Hypothalamus (tissue), 51 donors: ENCODE results near the gene CDH13.

Source experiments
- DNase-seq, 51 donors: peaks; one replicate each; lab custom pipeline; 2025; lab: John Stamatoyannopoulos, UW

CDH13 gene

GRCh38 chr16:83136924-83137323 is 510.2 kb downstream of the CDH13 start:
- no peak for DNase-seq

DNA sequence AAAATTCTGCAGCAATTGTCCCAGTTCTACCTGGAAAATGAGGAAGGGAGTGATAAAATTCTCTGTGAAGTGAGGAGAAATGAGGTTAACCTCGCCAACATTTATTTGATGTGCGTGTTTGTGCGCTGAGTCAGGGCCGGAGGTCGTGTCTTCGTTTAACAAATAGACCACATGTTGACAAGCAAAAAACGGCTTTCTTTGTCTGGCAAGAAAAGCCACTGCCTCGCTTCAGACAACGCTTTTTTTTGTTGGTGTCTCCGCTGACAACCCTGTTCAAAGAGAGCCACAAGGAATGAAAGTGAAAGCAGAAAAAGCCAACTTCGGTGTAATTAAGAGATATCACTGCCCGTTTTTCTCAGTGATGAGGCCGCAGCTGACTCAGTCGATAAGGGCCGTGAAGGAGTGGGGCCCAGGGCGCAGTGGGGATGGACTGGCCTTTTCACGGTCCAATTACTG is 510.6 kb downstream of the CDH13 start:
- peak in 13 of 51 donors; percentile 7 to 56 (median 28) for DNase-seq

DNA sequence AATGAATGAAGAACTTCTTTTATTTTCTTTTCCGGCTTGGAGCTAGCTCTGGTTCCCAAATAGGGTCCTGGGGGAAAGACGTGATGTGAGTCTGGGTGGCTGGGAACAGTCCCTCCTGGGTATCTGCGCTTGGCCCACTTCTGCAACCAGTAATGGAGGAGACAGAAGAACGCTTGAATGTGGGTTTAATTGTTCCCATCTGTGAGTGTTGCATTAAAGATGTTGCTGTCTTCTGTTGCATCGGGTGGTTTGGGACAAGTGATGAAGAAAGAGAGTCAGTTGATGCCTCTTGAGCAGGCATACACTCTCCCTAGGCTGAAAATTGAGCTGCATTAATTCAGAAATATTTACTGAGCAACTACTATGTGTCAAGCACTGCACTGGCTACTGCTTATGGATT is 511.1 kb downstream of the CDH13 start:
- no peak for DNase-seq

GRCh38 chr16:83138512-83138911 is 511.7 kb downstream of the CDH13 start:
- DNase-seq = no peak

DNA sequence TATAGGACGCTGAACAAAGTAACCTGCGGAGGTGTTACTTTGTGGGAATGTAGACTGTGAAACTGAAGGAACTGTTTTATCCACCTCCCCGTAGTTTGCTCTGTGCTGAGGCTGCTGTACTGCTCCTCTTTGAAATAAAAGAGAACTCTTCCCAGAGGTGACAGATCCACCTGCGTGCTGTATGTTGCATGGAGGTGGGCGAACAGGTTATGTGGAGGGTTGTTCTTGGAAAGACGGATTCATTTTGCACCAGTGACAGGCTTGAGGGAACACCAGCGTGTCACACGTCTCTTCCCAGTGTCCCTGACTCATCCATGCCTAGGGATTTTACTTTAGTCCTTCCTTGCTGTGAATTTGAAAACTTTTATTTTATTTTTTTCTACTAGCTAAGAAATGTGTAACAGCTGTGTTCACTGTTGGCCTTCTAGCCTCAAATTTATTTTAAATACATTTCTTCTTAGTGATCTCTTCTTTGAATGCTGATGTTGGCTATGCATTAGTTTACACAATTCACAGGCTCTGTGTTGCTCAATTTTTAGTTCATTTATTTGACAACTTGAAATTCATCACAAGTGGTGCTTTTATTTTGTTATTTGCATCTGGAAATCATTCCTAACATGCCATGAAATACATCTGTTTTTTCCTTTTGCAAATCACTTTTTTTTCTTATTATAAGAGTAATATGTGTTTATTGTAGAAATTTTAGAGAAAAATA is 512.4 kb downstream of the CDH13 start:
- DNase-seq = peak in 1 of 51 donors; percentile 12

- DNase-seq = no peak
These were observed 517.0 kb downstream of the CDH13 start for GRCh38 chr16:83143788-83144187.

DNA sequence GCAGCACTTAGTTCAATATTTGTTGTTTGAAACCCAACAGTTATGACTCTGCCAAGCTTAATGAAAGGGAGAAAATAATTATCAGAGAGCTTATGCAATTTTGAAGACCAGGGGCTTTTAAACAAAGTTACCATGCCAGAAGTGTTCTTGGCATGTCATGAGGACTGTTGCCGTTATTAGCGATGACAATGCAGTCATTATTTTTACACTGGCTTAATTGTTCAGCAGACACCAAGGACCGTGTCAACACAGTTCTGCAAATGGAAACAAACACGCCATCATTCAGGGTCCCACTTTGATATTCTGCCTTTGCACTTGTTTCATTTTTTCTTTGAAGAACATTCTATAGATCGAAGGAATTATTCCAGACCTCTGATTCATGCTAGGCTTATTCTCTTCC is 518.5 kb downstream of the CDH13 start:
- peak in 4 of 51 donors; percentile 4 to 73 (median 21) for DNase-seq

DNA sequence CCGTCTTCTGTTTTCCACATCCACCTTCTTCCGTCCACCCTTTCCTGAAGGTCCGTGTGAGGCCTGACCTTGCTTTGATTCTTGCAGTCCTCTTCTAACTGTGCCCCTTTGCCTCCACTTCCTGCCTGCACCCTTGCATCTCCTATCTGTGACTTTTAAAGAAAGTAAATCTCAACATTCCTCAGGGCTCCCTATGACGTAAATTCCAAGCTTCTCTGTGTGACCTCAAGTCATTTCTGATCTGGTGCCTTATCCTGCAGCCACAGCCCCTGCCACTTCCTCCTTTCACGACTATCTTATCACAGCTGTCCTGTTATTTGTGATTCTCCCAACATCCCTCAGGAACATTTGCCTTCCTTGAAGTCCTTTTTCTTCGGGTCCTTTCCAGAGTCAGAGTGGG is 520.5 kb downstream of the CDH13 start:
- DNase-seq = no peak

GRCh38 chr16:83158320-83158957 is 531.7 kb downstream of the CDH13 start:
- no peak for DNase-seq

DNA sequence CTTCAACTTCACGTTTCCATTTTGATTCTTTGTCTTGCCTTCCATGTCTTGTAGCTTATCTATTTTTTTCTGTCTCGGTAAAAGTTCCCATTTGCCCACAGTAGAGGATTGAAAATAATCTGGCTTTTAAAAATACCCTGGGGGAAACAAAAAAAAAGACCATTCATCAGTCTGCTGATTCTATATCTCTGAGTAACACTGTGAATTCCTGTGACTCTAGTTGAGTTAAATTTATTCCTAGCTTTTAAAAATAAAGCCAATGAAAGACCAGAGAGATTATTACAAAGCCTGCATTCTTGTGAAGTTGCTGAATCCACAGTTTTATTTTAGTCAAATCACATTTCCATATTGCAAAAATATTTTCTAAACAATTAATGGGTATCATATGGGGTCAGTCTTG is 532.3 kb downstream of the CDH13 start:
- no peak for DNase-seq

- peak in 1 of 51 donors; percentile 40 for DNase-seq
These were observed 533.7 kb downstream of the CDH13 start for GRCh38 chr16:83160287-83161020.

DNA sequence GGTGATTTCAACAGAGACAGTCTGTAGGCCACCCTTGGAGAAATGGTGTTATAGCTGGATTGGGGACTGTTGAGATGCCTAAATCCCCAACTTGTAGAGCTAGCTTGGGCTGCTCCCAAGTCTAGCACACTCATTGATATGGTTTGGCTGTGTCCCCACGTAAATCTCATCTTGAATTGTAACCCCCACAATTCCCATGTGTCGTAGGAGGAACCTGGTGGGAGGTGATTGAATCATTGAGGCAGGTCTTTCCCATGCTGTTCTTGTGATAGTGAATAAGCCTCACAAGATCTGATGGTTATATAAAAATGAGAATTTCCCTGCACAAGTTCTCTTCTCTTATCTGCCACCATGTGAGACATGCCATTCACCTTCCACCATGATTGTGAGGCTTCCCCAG is 536.0 kb downstream of the CDH13 start:
- DNase-seq = peak in 1 of 51 donors; percentile 35

DNA sequence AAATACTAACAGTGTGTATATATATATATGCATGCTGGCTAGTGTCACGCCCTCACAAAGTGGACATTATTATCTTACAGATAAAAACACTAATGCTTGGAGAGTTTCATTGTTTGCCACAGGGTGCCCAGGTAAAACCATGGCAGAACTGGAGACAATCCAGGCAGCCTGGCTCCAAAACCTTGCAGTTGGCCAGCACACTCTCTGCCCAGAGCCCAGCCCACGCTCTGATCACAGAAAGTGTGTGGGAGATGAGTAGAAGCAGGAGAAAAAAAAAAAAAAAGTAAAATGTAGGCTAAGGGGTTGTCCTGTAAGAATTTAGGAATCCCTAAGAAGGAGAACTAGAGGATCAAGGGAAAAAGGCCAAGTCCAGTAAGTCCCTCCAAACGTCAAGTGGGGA is 538.0 kb downstream of the CDH13 start:
- no peak for DNase-seq

DNA sequence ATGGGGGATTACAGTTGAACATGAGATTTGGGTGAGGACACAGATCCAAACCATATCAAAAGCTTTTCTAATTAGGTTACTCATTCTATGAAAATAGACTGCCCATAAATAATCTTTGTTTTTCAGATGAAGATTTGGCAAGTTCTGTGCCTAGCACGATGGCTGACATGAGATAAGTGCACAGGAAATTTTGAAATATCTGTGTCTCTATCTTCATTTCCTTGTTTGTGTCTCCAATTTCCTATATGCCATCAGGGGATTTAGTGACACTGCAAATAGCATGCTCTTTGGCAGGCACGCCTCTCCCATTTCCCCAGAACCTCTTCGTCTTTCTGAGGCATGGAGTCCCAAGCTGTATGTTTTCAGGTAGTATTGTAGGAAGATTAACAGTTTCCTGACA is 544.6 kb downstream of the CDH13 start:
- no peak for DNase-seq

DNA sequence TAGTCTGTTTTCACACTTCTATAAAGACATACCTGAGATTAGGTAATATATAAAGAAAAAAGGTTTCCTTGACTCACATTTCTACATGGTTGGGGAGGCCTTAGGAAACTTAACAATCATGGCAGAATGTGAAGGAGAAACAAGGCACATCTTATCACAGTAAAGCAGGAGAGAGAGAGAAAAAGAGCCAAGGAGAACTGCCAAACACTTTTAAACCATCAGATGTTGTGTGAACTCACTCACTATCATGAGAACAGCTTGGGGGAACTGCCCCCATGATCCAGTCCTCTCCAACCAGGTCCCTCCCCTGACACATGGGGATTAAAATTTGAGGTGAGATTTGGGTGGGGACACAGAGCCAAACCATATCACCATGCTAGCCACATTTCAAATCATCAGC is 547.9 kb downstream of the CDH13 start:
- no peak for DNase-seq

- peak in 2 of 51 donors; percentile 2 to 9 for DNase-seq
These were observed 550.0 kb downstream of the CDH13 start for GRCh38 chr16:83176802-83177201.

- no peak for DNase-seq
These were observed 559.1 kb downstream of the CDH13 start for GRCh38 chr16:83185902-83186301.

- DNase-seq = no peak
These were observed 560.6 kb downstream of the CDH13 start for GRCh38 chr16:83187405-83187804.

DNA sequence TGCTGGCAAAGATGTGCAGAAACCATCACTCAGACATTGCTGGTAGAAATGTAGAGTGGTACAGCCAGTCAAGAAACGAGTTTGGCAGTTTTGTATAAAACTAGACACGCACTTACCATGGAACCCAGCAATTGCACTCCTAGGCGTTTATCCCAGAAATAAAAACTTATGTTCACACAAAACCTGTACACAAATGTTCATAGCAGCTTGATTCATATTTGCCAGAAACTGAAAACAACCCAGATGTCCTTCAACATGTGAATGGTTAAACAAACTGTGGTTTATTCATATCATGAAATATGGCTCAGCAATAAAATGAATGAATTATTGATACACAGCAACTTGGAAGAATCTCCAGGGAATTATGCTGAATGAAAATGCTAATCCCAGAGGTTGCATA is 570.0 kb downstream of the CDH13 start:
- DNase-seq = no peak

GRCh38 chr16:83197450-83197849 is 570.7 kb downstream of the CDH13 start:
- no peak for DNase-seq

DNA sequence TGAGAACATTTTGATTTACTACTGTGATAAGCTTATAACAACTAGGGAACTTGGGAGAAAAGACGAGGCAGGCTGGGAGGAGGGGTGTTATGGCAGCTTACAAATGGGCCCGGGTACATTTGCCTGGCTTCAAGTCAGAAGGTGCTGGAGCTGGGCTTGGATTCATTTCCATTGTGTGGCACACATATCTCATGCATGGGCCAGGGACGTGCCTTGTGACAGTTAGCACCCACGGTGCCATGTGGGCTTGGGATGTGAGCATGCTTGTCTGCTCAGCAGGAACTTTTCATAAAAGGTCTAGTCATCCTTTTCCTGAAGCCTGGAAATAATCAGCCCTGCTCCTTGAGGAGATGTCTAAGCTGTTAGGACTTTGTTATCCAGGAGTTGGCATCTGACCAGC is 572.2 kb downstream of the CDH13 start:
- DNase-seq = no peak
